ENCODE measurements around the gene AP1S1.
"Not testable (repeated sequence)": the region's sequence is repeated elsewhere in the genome, so short reads cannot be mapped to it uniquely, and the experiment has no call there.

AP1S1 gene

DNA sequence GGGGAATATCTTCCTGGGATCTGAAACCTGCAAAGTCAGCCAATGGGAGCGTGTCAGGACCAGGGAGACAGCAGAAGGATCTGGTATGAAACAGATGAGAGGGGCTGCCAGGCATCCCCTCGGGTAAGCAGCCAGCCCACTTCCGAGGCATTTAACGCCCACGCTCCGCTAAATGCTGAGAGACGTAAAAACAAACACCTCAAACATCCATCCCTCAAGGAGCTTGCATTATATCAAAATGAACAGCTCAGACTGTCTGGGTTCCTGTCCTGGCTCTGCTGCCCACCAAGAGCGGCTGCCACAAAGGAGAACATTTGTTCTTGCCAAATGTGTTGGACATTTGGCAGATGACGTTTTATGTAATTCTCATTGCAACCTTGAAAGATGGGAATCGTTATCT is 34.4 kb upstream of the AP1S1 start:
- CTCF ChIA-PET: no interaction called here

GRCh38 chr7:101120315-101120714 is 34.0 kb upstream of the AP1S1 start:
- Mint-ChIP-seq H3K27me3 (peaks cover 77% of the 10 kb centered on the region), H3K9me3 (no peaks in the 10 kb centered on the region), H3K36me3 (no peaks in the 10 kb centered on the region), H3K4me1 (peaks cover 32% of the 10 kb centered on the region), H3K4me3 (no peak overlapping the region), H3K27ac (no peak overlapping the region)
- CTCF ChIA-PET: interaction anchor here (0.9 kb wide), 1 partner anchor 72 kb away, joined by 6 read pairs; no protein-coding TSS in a partner anchor
- no peak for DNase-seq

More for the DNA sequence above, 34.4 kb upstream of the AP1S1 start:
- no peaks in the 10 kb centered on the region for H3K36me3 Mint-ChIP-seq
- no peak for DNase-seq
- H3K27ac Mint-ChIP-seq: no peak overlapping the region
- H3K9me3 Mint-ChIP-seq: no peaks in the 10 kb centered on the region
- no peak overlapping the region for H3K4me3 Mint-ChIP-seq
- peaks cover 73% of the 10 kb centered on the region for H3K27me3 Mint-ChIP-seq
- H3K4me1 Mint-ChIP-seq: peaks cover 27% of the 10 kb centered on the region

GRCh38 chr7:101121631-101121990 is 32.7 kb upstream of the AP1S1 start:
- H3K36me3 Mint-ChIP-seq, H3K27ac Mint-ChIP-seq, DNase-seq, H3K9me3 Mint-ChIP-seq, CTCF ChIA-PET: not testable (repeated sequence)
- peak overlapping the region; percentile 59 for H3K4me3 Mint-ChIP-seq
- peaks cover 88% of the 10 kb centered on the region for H3K27me3 Mint-ChIP-seq
- peaks cover 43% of the 10 kb centered on the region for H3K4me1 Mint-ChIP-seq

DNA sequence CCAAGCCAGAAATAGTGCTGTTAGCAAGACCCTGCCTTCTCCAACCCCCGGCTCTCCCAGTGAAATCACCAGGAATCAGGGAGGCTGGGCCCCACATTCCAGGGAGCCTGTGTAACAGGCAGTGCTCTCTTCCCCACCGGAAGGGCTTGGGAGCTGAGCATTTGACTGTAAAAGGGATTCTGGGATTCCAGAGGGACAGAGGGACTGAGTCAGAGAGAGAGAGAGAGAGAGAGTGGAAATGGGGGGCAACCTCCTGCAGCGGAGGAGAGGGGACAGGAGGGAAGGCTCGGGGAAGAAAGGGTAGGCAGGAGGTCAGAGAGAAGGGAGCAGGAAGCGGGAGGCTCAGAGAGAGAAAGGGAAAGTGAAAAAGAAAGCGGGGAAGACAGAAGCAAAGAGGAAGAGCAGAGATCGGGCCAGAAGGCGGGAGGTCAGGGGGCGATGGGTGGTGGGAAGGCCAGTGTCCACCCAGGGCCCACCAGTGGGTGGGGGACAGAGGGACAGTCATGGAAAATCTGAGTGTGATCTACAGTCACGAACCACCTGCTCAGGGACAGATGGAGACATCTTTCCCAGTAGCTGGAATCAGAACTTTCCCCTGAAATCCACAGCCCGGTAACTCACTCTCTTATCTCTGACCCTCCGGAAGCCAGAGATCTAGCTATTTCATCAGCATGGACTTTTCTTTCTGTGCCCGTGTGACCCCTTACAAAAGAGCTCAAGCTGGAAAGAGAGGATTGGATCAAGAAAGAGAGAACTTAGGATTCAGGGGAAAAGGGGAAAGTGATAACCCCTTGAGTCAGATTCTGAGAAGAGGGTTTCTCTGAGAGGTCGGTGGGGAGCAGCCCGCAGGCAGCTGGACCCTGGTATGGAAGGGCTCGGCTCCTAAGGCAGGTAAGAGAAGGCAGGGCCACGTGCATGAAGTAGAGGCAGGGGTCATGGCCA is 32.0 kb upstream of the AP1S1 start:
- peak overlapping the region; percentile 42 for H3K27ac Mint-ChIP-seq
- H3K27me3 Mint-ChIP-seq: peaks cover 88% of the 10 kb centered on the region

GRCh38 chr7:101122933-101123702 is 31.2 kb upstream of the AP1S1 start:
- no peaks in the 10 kb centered on the region for H3K9me3 Mint-ChIP-seq
- DNase-seq: no peak
- H3K4me3 Mint-ChIP-seq: no peak overlapping the region
- H3K27me3 Mint-ChIP-seq: peaks cover 91% of the 10 kb centered on the region
- CTCF ChIA-PET: interaction anchor here (0.8 to 1.7 kb wide), 6 partner anchors 15 to 121 kb away, joined by 3 to 6 read pairs (median 4); no protein-coding TSS in a partner anchor
- peaks cover 58% of the 10 kb centered on the region for H3K4me1 Mint-ChIP-seq
- H3K27ac Mint-ChIP-seq: no peak overlapping the region
- no peaks in the 10 kb centered on the region for H3K36me3 Mint-ChIP-seq

More for the DNA sequence above, 32.0 kb upstream of the AP1S1 start:
- H3K36me3 Mint-ChIP-seq: no peaks in the 10 kb centered on the region
- no peaks in the 10 kb centered on the region for H3K9me3 Mint-ChIP-seq
- no peak for DNase-seq
- CTCF ChIA-PET: interaction anchor here (1.0 to 1.7 kb wide), 5 partner anchors 16 to 121 kb away, joined by 3 to 6 read pairs (median 4); no protein-coding TSS in a partner anchor
- peaks cover 50% of the 10 kb centered on the region for H3K4me1 Mint-ChIP-seq
- H3K4me3 Mint-ChIP-seq: peak overlapping the region; percentile 59

DNA sequence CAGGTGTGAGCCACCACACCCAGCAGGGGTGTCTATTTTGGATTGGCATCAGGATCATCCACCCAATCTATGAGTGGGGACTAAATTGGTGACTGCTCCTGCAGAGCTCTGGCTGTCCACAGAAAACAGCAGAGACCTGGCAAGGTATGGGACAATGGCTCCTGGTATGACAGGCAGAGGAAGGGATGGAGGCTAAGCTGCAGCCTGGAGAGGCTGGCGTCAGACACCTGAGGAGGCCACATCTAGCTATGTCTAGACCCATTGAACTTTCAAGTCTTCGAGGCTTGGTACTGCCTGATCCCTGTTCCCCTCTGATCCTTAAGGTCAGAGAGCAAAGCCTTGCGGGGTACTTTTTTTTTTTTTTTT is 30.6 kb upstream of the AP1S1 start:
- CTCF ChIA-PET: interaction anchor here (0.8 to 1.7 kb wide), 2 partner anchors 15 to 69 kb away, joined by 3 to 6 read pairs; no protein-coding TSS in a partner anchor
- no peaks in the 10 kb centered on the region for H3K36me3 Mint-ChIP-seq
- DNase-seq: no peak
- H3K4me1 Mint-ChIP-seq: peaks cover 61% of the 10 kb centered on the region
- peaks cover 97% of the 10 kb centered on the region for H3K27me3 Mint-ChIP-seq
- H3K4me3 Mint-ChIP-seq: no peak overlapping the region
- H3K9me3 Mint-ChIP-seq: no peaks in the 10 kb centered on the region
- H3K27ac Mint-ChIP-seq: no peak overlapping the region

DNA sequence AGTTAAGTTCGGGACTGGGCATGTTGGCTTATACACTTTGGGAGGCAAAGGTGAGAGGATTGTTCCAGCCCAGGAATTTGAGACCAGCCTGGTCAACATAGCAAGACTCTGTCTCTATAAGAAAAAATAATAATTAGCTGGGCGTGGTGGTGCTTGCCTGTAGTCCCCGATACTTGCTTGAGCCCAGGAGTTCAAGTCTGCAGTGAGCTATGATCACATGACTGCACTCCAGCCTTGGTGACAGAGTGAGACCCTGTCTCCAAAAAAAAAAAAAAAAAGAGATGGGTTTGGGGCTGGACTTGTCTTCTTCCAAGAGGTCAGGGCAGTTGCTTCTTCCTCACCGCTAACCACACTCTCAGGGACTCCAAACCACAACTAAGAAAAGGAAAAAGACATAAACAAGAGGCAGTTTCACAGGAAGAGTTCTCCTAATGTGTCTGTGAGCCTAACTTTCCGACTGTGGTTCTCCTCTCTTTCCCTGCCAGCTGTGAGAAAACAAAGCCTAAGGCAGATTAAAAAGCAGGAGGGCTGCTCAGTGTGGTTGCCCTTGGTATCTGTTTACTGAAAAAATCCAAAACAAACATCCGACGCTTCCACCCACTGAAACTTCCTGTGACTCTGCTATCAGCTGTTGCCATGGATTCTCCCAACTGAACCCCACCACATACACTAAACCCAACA is 29.8 kb upstream of the AP1S1 start:
- Mint-ChIP-seq H3K36me3 (no peaks in the 10 kb centered on the region), H3K4me1 (peaks cover 61% of the 10 kb centered on the region), H3K4me3 (no peak overlapping the region), H3K27me3 (peaks cover 99% of the 10 kb centered on the region), H3K9me3 (no peaks in the 10 kb centered on the region), H3K27ac (peak overlapping the region; percentile 76)
- CTCF ChIA-PET: interaction anchor here (0.7 to 2.0 kb wide), 4 partner anchors 10 to 46 kb away, joined by 3 to 5 read pairs (median 3); no protein-coding TSS in a partner anchor
- DNase-seq: peak; percentile 30

- H3K9me3 Mint-ChIP-seq: no peaks in the 10 kb centered on the region
- peak; percentile 25 for DNase-seq
- H3K4me3 Mint-ChIP-seq: peak overlapping the region; percentile 16
- peaks cover 61% of the 10 kb centered on the region for H3K4me1 Mint-ChIP-seq
- no peak overlapping the region for H3K27ac Mint-ChIP-seq
- CTCF ChIA-PET: interaction anchor here (0.7 to 2.0 kb wide), 6 partner anchors 11 to 165 kb away, joined by 3 to 5 read pairs (median 3); partner anchors contain the start of gene TRIM56
- H3K36me3 Mint-ChIP-seq: no peaks in the 10 kb centered on the region
- peaks cover 99% of the 10 kb centered on the region for H3K27me3 Mint-ChIP-seq
Measured at GRCh38 chr7:101125989-101126650, 28.2 kb upstream of the AP1S1 start.

GRCh38 chr7:101126651-101127459 is 27.4 kb upstream of the AP1S1 start, which contains the start of gene SERPINE1:
SERPINE1 (plus strand) TSS chr7:101127104; CDS start chr7:101128394, 1,290 bp downstream.
- Mint-ChIP-seq H3K27me3 (peaks cover 100% of the 10 kb centered on the region), H3K4me1 (peaks cover 58% of the 10 kb centered on the region), H3K27ac (no peak within 1 kb of the TSS), H3K4me3 (peak within 1 kb of the TSS; percentile 53), H3K9me3 (no peaks in the 10 kb centered on the region), H3K36me3 (no peaks in the 10 kb centered on the region)
- peak; percentile 82 for DNase-seq
- CTCF ChIA-PET: interaction anchor here (1.1 to 2.0 kb wide), 5 partner anchors 11 to 164 kb away, joined by 3 to 5 read pairs (median 3); partner anchors contain the start of gene TRIM56

- no peak overlapping the region for H3K27ac Mint-ChIP-seq
- H3K9me3 Mint-ChIP-seq: no peaks in the 10 kb centered on the region
- no peak for DNase-seq
- peaks cover 52% of the 10 kb centered on the region for H3K4me1 Mint-ChIP-seq
- CTCF ChIA-PET: interaction anchor here (1.6 kb wide), 1 partner anchor 164 kb away, joined by 3 read pairs; no protein-coding TSS in a partner anchor
- peak overlapping the region; percentile 53 for H3K4me3 Mint-ChIP-seq
- no peaks in the 10 kb centered on the region for H3K36me3 Mint-ChIP-seq
- peaks cover 100% of the 10 kb centered on the region for H3K27me3 Mint-ChIP-seq
Measured at GRCh38 chr7:101127460-101128039, 26.7 kb upstream of the AP1S1 start.

DNA sequence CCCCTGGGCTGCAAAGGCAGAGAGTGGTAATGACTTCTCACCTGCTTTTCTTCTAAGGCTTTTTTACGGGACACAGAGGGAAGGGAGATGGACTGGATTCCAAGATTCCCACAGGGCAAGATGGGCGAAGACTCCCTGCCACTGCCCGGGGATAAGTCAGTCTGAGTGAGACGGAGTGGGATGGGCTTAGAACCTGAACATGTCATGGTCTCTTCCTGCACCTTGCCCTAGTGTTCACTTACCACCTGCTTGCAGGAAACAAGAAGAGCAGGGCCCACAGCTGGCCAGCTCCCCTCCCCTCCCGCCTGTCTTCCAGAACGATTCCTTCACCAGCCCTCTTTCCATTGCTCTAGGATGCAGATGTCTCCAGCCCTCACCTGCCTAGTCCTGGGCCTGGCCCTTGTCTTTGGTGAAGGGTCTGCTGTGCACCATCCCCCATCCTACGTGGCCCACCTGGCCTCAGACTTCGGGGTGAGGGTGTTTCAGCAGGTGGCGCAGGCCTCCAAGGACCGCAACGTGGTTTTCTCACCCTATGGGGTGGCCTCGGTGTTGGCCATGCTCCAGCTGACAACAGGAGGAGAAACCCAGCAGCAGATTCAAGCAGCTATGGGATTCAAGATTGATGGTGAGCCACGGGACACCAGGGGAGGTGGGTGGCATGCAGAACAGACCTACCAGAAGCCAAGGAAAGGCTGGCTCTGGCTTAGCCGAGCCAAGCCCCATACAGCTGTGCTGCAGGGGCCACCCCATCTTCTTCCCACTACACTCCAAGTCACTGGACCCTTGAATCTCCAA is 26.0 kb upstream of the AP1S1 start:
- H3K36me3 Mint-ChIP-seq: no peaks in the 10 kb centered on the region
- CTCF ChIA-PET: interaction anchor here (0.9 to 1.2 kb wide), 2 partner anchors 9 to 64 kb away, joined by 3 read pairs; no protein-coding TSS in a partner anchor
- DNase-seq: no peak
- H3K4me1 Mint-ChIP-seq: peaks cover 47% of the 10 kb centered on the region
- no peak overlapping the region for H3K27ac Mint-ChIP-seq
- H3K4me3 Mint-ChIP-seq: no peak overlapping the region
- H3K9me3 Mint-ChIP-seq: no peaks in the 10 kb centered on the region
- H3K27me3 Mint-ChIP-seq: peaks cover 96% of the 10 kb centered on the region
